Measurements from ENCODE around the gene ACTL9.
"Not testable (repeated sequence)": the region's sequence is repeated elsewhere in the genome, so short reads cannot be mapped to it uniquely, and the experiment has no call there.

The ACTL9 gene, protein sequence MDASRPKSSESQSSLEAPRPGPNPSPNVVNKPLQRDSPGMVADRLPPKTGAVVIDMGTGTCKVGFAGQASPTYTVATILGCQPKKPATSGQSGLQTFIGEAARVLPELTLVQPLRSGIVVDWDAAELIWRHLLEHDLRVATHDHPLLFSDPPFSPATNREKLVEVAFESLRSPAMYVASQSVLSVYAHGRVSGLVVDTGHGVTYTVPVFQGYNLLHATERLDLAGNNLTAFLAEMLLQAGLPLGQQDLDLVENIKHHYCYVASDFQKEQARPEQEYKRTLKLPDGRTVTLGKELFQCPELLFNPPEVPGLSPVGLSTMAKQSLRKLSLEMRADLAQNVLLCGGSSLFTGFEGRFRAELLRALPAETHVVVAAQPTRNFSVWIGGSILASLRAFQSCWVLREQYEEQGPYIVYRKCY

DNA sequence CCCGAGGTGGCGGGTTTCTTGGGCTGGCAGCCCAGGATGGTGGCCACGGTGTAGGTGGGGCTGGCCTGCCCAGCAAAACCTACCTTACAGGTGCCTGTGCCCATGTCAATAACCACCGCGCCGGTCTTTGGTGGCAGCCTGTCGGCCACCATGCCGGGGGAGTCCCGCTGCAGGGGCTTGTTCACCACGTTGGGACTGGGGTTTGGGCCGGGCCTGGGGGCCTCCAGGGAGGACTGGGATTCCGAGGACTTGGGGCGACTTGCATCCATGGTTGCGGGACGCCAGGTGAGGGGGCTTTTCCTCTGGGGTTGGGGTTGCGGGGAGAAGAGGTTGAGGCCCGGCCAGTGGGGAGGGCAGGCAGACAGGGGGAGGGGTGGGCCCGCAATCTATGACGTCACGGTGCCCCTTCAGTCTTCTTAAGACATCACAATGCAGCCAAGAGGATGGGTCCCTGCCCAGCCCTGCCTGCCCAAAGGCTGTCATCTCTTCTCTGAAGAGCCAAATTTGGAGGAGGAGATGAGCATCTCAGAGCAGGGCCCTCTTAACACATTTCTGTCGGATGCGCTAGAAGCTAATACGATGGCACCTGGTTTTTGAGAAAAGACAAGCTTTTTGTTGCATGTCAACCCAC lies at the start of gene ACTL9:
Gene ACTL9 (minus strand): TSS at position 363 of the 631 bp plus-strand sequence. CDS start 94 bp downstream, at position 269.
- Histone ChIP-seq H3K36me3 (ENCODE audit: insufficient read depth, low read length) (no peaks in the 10 kb centered on the region), H3K9ac (ENCODE audit: low read length) (no peak within 1 kb of the TSS), H3K4me1 (ENCODE audit: insufficient read depth, low read length) (no peaks in the 10 kb centered on the region), H3K27me3 (ENCODE audit: control insufficient read depth in 1 of 2, insufficient read depth in 2 of 2, low read length in 2 of 2) (peaks cover 0 to 23% of the 10 kb centered on the region in 2 donors), H3K4me3 (ENCODE audit: low read depth in 1 of 2, low read length in 2 of 2) (no peak within 1 kb of the TSS), H3K9me3 (ENCODE audit: low read length) (no peaks in the 10 kb centered on the region), H3K27ac (ENCODE audit: low read depth, low read length) (no peak within 1 kb of the TSS)

DNA sequence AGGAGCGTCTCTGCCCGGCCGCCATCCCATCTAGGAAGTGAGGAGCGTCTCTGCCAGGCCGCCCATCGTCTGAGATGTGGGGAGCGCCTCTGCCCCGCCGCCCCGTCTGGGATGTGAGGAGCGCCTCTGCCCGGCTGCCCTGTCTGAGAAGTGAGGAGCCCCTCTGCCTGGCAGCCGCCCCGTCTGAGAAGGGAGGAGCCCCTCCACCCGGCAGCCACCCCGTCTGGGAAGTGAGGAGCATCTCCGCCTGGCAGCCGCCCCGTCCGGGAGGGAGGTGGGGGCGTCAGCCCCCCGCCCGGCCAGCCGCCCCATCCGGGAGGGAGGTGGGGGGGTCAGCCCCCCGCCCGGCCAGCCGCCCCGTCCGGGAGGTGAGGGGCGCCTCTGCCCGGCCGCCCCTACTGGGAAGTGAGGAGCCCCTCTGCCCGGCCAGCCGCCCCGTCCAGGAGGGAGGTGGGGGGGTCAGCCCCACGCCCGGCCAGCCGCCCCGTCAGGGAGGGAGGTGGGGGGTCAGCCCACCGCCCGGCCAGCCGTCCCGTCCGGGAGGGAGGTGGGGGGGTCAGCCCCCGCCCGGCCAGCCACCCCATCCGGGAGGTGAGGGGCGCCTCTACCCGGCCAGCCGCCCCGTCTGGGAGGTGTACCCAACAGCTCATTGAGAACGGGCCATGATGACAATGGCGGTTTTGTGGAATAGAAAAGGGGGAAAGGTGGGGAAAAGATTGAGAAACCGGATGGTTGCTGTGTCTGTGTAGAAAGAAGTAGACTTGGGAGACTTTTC lies 40.9 kb upstream of the ACTL9 start:
- not testable (repeated sequence) for H3K4me3 ChIP-seq (ENCODE audit: low read depth in 1 of 2, low read length in 2 of 2); H3K9ac ChIP-seq (ENCODE audit: low read length); H3K27me3 ChIP-seq (ENCODE audit: control insufficient read depth in 1 of 2, insufficient read depth in 2 of 2, low read length in 2 of 2); H3K9me3 ChIP-seq (ENCODE audit: low read length); H3K27ac ChIP-seq (ENCODE audit: low read depth, low read length); H3K4me1 ChIP-seq (ENCODE audit: insufficient read depth, low read length); H3K36me3 ChIP-seq (ENCODE audit: insufficient read depth, low read length)

DNA sequence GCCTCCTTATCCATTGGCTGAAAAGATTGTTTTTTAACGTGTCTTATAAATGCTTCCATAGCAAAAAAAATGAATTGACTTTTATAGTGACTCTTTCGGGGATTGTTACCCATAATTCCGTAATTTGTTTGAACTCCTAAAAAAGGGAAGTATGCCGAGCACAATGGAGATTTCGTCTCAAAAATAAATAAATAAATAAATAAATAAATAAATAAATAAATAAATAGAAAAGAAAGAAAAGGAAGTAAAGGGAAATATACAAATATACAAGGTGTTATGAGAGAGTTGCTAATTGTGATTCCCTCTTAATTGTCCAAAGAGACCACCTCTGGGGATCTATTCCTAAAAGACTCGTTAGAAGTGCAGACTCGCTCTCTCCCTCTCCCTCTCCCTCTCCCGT lies 39.8 kb upstream of the ACTL9 start:
- H3K9ac ChIP-seq (ENCODE audit: low read length) = no peak overlapping the region
- no peaks in the 10 kb centered on the region for H3K4me1 ChIP-seq (ENCODE audit: insufficient read depth, low read length)
- no peaks in the 10 kb centered on the region for H3K9me3 ChIP-seq (ENCODE audit: low read length)
- H3K27me3 ChIP-seq (ENCODE audit: control insufficient read depth in 1 of 2, insufficient read depth in 2 of 2, low read length in 2 of 2) = no peaks in the 10 kb centered on the region
- no peak overlapping the region for H3K27ac ChIP-seq (ENCODE audit: low read depth, low read length)
- H3K4me3 ChIP-seq (ENCODE audit: low read depth in 1 of 2, low read length in 2 of 2) = no peak overlapping the region
- H3K36me3 ChIP-seq (ENCODE audit: insufficient read depth, low read length) = no peaks in the 10 kb centered on the region

DNA sequence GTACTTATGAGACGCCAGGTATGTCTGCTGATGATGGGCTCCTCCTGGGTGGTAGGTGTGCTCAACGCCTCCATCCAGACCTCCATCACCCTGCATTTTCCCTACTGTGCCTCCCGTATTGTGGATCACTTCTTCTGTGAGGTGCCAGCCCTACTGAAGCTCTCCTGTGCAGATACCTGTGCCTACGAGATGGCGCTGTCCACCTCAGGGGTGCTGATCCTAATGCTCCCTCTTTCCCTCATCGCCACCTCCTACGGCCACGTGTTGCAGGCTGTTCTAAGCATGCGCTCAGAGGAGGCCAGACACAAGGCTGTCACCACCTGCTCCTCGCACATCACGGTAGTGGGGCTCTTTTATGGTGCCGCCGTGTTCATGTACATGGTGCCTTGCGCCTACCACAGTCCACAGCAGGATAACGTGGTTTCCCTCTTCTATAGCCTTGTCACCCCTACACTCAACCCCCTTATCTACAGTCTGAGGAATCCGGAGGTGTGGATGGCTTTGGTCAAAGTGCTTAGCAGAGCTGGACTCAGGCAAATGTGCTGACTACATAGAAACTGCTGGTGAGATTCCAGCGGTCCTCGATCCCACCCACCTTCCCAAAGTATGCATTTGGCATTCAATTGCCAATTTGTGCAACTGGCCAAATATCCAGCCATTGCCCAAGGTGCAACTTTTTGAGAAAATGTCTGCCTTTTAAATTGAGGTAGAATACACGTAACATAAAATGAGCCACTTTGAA lies 33.0 kb upstream of the ACTL9 start:
- Histone ChIP-seq H3K4me3 (ENCODE audit: low read depth in 1 of 2, low read length in 2 of 2) (no peak overlapping the region), H3K36me3 (ENCODE audit: insufficient read depth, low read length) (no peaks in the 10 kb centered on the region), H3K27me3 (ENCODE audit: control insufficient read depth in 1 of 2, insufficient read depth in 2 of 2, low read length in 2 of 2) (no peaks in the 10 kb centered on the region), H3K9me3 (ENCODE audit: low read length) (no peaks in the 10 kb centered on the region), H3K4me1 (ENCODE audit: insufficient read depth, low read length) (no peaks in the 10 kb centered on the region), H3K9ac (ENCODE audit: low read length) (no peak overlapping the region), H3K27ac (ENCODE audit: low read depth, low read length) (no peak overlapping the region)

DNA sequence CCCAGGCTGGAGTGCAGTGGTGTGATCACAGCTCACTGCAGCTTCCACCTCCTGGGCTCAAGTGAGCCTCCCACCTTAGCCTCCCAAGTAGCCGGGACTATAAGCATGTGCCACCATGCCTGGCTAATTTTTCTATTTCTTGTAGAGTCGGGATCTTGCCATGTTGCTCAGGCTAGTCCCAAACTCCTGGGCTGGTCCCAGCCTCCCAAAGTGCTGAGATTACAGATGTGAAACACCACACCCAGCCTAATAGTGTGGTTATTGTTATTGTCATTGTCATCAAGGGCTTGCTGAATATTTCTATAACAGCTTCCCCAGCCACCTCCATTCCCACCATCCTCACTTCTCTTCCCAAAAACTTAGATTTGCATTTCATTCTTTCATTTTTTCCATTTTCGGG lies 25.7 kb upstream of the ACTL9 start:
- no peaks in the 10 kb centered on the region for H3K27me3 ChIP-seq (ENCODE audit: control insufficient read depth in 1 of 2, insufficient read depth in 2 of 2, low read length in 2 of 2)
- H3K4me3 ChIP-seq (ENCODE audit: low read depth in 1 of 2, low read length in 2 of 2) = no peak overlapping the region
- H3K27ac ChIP-seq (ENCODE audit: low read depth, low read length) = no peak overlapping the region
- H3K4me1 ChIP-seq (ENCODE audit: insufficient read depth, low read length) = no peaks in the 10 kb centered on the region
- H3K9ac ChIP-seq (ENCODE audit: low read length) = no peak overlapping the region
- no peaks in the 10 kb centered on the region for H3K36me3 ChIP-seq (ENCODE audit: insufficient read depth, low read length)
- H3K9me3 ChIP-seq (ENCODE audit: low read length) = no peaks in the 10 kb centered on the region

DNA sequence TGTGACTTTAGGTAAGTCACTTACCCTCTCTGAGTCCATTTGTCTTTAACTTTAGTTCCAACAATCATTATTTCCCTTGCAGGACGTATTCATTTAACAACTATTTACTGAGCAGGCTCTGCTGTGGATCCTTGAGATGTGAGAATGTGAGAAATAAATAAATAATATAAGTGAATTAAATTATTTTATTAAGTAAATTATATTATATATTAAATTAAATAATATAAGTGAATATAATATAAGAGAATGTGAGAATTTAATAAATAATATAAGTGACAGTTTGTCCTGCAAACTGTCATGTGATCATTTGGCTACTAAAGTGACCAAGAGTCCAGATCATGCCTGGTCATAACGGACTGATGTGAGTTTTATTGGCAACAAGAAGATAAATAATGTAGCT lies 23.4 kb upstream of the ACTL9 start:
- H3K9ac ChIP-seq (ENCODE audit: low read length) = no peak overlapping the region
- H3K36me3 ChIP-seq (ENCODE audit: insufficient read depth, low read length) = no peaks in the 10 kb centered on the region
- no peaks in the 10 kb centered on the region for H3K27me3 ChIP-seq (ENCODE audit: control insufficient read depth in 1 of 2, insufficient read depth in 2 of 2, low read length in 2 of 2)
- no peaks in the 10 kb centered on the region for H3K9me3 ChIP-seq (ENCODE audit: low read length)
- no peaks in the 10 kb centered on the region for H3K4me1 ChIP-seq (ENCODE audit: insufficient read depth, low read length)
- H3K27ac ChIP-seq (ENCODE audit: low read depth, low read length) = no peak overlapping the region
- H3K4me3 ChIP-seq (ENCODE audit: low read depth in 1 of 2, low read length in 2 of 2) = no peak overlapping the region

DNA sequence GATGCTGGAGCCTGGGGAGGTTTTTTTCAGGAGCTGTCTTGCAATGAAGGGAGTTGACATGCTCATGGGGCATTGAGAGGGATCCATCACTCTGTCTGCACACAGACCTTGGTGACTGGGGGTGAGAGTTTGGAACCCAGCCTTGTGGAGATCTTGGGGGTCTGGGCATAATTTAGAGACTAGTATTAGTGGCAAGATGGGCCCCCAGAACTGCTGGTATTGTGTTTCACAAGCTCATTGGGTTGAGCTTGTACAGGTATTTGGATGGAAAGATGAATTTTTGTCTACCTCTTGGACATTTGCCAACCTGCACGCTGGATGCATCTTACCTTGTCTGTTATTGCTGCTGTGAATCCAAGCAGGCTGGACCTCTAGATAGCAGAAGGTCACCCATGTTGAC lies 22.7 kb upstream of the ACTL9 start, which contains the start of gene OR2Z1:
Gene OR2Z1 (plus strand): TSS at position 301 of the 400 bp plus-strand sequence. CDS start 9,395 bp downstream, outside the sequence.
- Histone ChIP-seq H3K27me3 (ENCODE audit: control insufficient read depth in 1 of 2, insufficient read depth in 2 of 2, low read length in 2 of 2) (no peaks in the 10 kb centered on the region), H3K27ac (ENCODE audit: low read depth, low read length) (no peak within 1 kb of the TSS), H3K4me3 (ENCODE audit: low read depth in 1 of 2, low read length in 2 of 2) (no peak within 1 kb of the TSS), H3K36me3 (ENCODE audit: insufficient read depth, low read length) (no peaks in the 10 kb centered on the region), H3K9ac (ENCODE audit: low read length) (no peak within 1 kb of the TSS), H3K4me1 (ENCODE audit: insufficient read depth, low read length) (no peaks in the 10 kb centered on the region), H3K9me3 (ENCODE audit: low read length) (no peaks in the 10 kb centered on the region)

DNA sequence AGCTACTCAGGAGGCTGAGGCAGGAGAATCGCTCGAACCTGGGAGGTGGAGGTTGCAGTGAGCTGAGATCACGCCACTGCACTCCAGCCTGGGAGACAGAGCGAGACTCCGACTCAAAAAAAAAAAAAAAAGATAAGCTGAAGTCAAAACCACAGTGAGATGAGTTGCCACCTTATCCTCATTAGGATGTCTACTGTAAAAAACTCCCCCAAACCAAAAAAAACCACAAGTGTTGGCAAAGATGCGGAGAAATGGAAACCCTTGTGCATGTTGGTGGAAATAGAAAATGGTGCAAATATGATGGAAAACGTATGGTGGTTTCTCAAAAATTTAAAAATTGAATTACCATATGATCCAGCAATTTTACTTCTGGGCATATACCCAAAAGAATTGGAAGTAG lies 11.7 kb upstream of the ACTL9 start:
- H3K9me3 ChIP-seq (ENCODE audit: low read length); H3K4me3 ChIP-seq (ENCODE audit: low read depth in 1 of 2, low read length in 2 of 2); H3K27ac ChIP-seq (ENCODE audit: low read depth, low read length); H3K27me3 ChIP-seq (ENCODE audit: control insufficient read depth in 1 of 2, insufficient read depth in 2 of 2, low read length in 2 of 2); H3K36me3 ChIP-seq (ENCODE audit: insufficient read depth, low read length); H3K9ac ChIP-seq (ENCODE audit: low read length); H3K4me1 ChIP-seq (ENCODE audit: insufficient read depth, low read length): not testable (repeated sequence)

DNA sequence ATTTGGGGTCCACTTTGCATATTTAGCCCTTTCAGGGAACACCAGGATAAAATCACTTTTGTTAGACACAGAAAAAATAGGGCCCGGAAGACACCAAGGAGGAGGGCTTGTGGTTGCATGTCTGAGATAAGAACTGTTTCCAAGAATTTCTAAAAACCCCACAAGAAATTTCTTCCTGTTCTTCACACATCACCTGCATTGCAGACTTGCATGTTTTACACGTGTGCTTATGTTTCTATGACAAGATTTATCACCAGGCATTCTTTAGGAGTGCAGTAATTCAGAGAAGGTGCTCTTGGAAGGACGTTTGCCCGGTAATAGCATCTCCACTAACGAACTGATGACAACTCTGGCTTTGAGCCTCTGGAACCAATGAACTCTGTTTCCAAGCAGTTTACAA lies 7.1 kb upstream of the ACTL9 start:
- H3K27ac ChIP-seq (ENCODE audit: low read depth, low read length) = no peak overlapping the region
- H3K27me3 ChIP-seq (ENCODE audit: control insufficient read depth in 1 of 2, insufficient read depth in 2 of 2, low read length in 2 of 2) = no peaks in the 10 kb centered on the region
- no peaks in the 10 kb centered on the region for H3K36me3 ChIP-seq (ENCODE audit: insufficient read depth, low read length)
- H3K9me3 ChIP-seq (ENCODE audit: low read length) = no peaks in the 10 kb centered on the region
- no peak overlapping the region for H3K4me3 ChIP-seq (ENCODE audit: low read depth in 1 of 2, low read length in 2 of 2)
- H3K9ac ChIP-seq (ENCODE audit: low read length) = no peak overlapping the region
- no peaks in the 10 kb centered on the region for H3K4me1 ChIP-seq (ENCODE audit: insufficient read depth, low read length)

DNA sequence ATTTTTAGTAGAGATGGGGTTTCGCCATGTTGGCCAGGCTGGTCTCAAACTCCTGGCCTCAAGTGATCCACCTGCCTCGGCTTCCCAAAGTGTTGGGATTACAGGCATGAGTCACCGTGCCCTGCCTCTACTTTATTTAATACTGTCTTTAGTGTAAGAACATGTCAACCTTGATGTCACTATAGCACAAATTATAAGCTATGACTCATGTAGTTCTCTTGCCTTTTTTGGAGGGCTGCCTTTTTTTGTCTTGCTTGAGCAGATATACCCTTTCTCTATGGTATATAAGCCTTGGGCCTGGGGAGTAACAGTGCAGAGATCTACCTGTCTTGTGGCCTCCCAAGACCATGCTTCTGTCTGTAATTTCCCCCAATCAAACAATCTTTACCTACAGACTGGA lies 6.7 kb upstream of the ACTL9 start:
- not testable (repeated sequence) for H3K9me3 ChIP-seq (ENCODE audit: low read length); H3K9ac ChIP-seq (ENCODE audit: low read length); H3K4me3 ChIP-seq (ENCODE audit: low read depth in 1 of 2, low read length in 2 of 2); H3K27me3 ChIP-seq (ENCODE audit: control insufficient read depth in 1 of 2, insufficient read depth in 2 of 2, low read length in 2 of 2); H3K4me1 ChIP-seq (ENCODE audit: insufficient read depth, low read length); H3K27ac ChIP-seq (ENCODE audit: low read depth, low read length); H3K36me3 ChIP-seq (ENCODE audit: insufficient read depth, low read length)

DNA sequence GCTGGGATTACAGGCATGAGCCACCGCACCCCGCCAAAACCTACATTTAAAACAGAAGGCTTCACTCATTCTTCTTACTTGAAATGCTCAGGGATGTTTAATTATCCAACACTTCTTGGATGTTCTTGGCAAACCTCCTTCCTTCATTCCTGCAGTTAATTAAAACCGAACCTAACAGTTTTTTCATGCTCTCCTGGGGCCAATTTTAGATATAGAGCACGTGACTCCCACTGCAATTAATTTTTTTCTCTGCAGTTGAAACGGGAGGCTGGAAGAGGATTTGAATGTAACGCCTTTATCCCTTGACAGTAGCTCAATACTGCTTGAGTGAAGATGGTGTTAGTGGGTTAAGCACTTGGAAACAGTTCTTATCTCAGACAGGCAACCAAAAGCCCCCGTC lies 4.6 kb upstream of the ACTL9 start:
- H3K9me3 ChIP-seq (ENCODE audit: low read length) = no peaks in the 10 kb centered on the region
- H3K27me3 ChIP-seq (ENCODE audit: control insufficient read depth in 1 of 2, insufficient read depth in 2 of 2, low read length in 2 of 2) = peaks cover 0 to 11% of the 10 kb centered on the region in 2 donors
- H3K4me1 ChIP-seq (ENCODE audit: insufficient read depth, low read length) = no peaks in the 10 kb centered on the region
- no peak overlapping the region for H3K27ac ChIP-seq (ENCODE audit: low read depth, low read length)
- H3K9ac ChIP-seq (ENCODE audit: low read length) = no peak overlapping the region
- no peak overlapping the region for H3K4me3 ChIP-seq (ENCODE audit: low read depth in 1 of 2, low read length in 2 of 2)
- no peaks in the 10 kb centered on the region for H3K36me3 ChIP-seq (ENCODE audit: insufficient read depth, low read length)
